Breast epithelium (tissue), 4 donors: ENCODE measurements around the gene NFIC. TPM values are rescaled to one million over a fixed set of nuclear protein-coding genes. Genes with fewer than 3 reads are reported as not detected.

Source experiments
- DNase-seq, 2 donors: peaks; one replicate each; pipeline ENCODE4 v3.0.0-alpha.2; 2019; ENCODE audit warnings: low spot score in 2 of 2
- H3K27ac ChIP-seq, 2 donors: fragments of 200-600 bp; sonication (generic) in 1 of 2; one replicate each; pipeline ENCODE4 v1.5.1; 2016 to 2019; ENCODE audit warnings: mild to moderate bottlenecking in 1 of 2
- H3K27me3 ChIP-seq, 2 donors: fragments of 200-600 bp; sonication (generic) in 1 of 2; one replicate each; pipeline versions ENCODE4 v1.5.1 to v1.6.0; 2017 to 2019; ENCODE audit warnings: control low read depth in 1 of 2, mild to moderate bottlenecking in 1 of 2
- H3K36me3 ChIP-seq: fragments of 200-600 bp; one replicate; pipeline ENCODE4 v1.5.1; 2019
- H3K4me1 ChIP-seq, 2 donors: fragments of 200-600 bp; sonication (generic); one replicate each; pipeline ENCODE4 v1.5.1; 2016 to 2019; ENCODE audit warnings: control low read depth in 1 of 2
- H3K4me3 ChIP-seq, 3 donors: fragments of 200-600 bp; sonication (generic); 1 replicate in 2 of 3; 2 replicates in 1 of 3; pipeline ENCODE4 v1.5.1; 2016 to 2019; ENCODE audit warnings: mild to moderate bottlenecking in 3 of 3, moderate library complexity in 2 of 3
- H3K9me3 ChIP-seq, 2 donors: fragments of 200-600 bp; sonication (generic) in 1 of 2; one replicate each; pipeline ENCODE4 v1.5.1; 2016 to 2019; ENCODE audit warnings: control low read depth in 1 of 2
- POLR2A ChIP-seq: fragments of 450-650 bp; IDR thresholded peaks from one replicate; pipeline ENCODE4 v1.6.1; 2016; ENCODE audit warnings: antibody characterized with exemption, mild to moderate bottlenecking, moderate library complexity
- POLR2AphosphoS5 ChIP-seq, 3 donors: sonication (generic); formaldehyde crosslinking; IDR thresholded peaks; one replicate each; pipeline ENCODE4 v1.6.1; 2017; ENCODE audit warnings: antibody characterized with exemption in 3 of 3
- intact Hi-C: fragments of 100-400 bp; cut with DNase I; formaldehyde crosslinking; loops from one replicate; pipeline ENCODE4 v1.15.1; 2023; ENCODE audit warnings: low total_unique reads
- total RNA-seq, 3 donors: library from RNA; depleted of rRNA; stranded (reverse); fragments of >200 nt; gene quantifications; one replicate each; pipeline ENCODE4 v1.1.0, GENCODE V29; 2016
- TF ChIP-seq, protein P1 (sequence below), 3 donors: fragments of 450-650 bp; IDR thresholded peaks; one replicate each; pipeline ENCODE4 v1.5.1; 2016 to 2017; ENCODE audit warnings: antibody characterized with exemption in 3 of 3, mild to moderate bottlenecking in 3 of 3, moderate library complexity in 3 of 3

Gene NFIC
- total RNA-seq, 3 donors from 2014 or later = 48.9 to 97.8 (median 73.1) TPM

DNA sequence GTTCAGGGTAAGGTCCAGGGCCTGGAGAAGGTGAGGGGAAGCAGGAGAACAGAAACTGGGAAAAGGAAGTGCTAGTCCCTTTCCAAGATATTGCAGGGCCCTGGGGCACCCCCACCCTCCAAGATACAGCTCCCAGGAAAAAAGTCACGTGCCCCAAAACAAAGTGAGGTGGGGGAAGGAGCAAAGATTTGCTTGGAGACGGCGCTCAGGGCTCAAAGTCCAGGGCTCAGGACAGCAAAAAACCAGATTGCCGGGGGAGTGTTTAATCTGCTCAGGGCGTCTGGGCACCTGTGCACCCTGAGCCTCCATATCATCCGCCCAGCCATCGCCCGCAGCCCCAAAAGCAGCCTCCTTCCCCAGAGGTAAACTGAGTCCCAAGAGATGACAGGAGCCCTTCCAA is 107.6 kb downstream of the NFIC start:
- no peaks in the 10 kb centered on the region for H3K36me3 ChIP-seq
- H3K4me1 ChIP-seq = peaks cover 0 to 3% of the 10 kb centered on the region in 2 donors
- H3K4me3 ChIP-seq = no peak overlapping the region
- no peaks in the 10 kb centered on the region for H3K9me3 ChIP-seq
- no peaks in the 10 kb centered on the region for H3K27me3 ChIP-seq
- intact Hi-C loops = no loop called here
- H3K27ac ChIP-seq = no peak overlapping the region
- DNase-seq = no peak
- TF ChIP-seq POLR2A (no peak), POLR2AphosphoS5 (IDR thresholded peaks at IDR 0.05) (no peak)
- TF ChIP-seq, protein P1, sequence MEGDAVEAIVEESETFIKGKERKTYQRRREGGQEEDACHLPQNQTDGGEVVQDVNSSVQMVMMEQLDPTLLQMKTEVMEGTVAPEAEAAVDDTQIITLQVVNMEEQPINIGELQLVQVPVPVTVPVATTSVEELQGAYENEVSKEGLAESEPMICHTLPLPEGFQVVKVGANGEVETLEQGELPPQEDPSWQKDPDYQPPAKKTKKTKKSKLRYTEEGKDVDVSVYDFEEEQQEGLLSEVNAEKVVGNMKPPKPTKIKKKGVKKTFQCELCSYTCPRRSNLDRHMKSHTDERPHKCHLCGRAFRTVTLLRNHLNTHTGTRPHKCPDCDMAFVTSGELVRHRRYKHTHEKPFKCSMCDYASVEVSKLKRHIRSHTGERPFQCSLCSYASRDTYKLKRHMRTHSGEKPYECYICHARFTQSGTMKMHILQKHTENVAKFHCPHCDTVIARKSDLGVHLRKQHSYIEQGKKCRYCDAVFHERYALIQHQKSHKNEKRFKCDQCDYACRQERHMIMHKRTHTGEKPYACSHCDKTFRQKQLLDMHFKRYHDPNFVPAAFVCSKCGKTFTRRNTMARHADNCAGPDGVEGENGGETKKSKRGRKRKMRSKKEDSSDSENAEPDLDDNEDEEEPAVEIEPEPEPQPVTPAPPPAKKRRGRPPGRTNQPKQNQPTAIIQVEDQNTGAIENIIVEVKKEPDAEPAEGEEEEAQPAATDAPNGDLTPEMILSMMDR (IDR thresholded peaks at IDR 0.05) = no peak

DNA sequence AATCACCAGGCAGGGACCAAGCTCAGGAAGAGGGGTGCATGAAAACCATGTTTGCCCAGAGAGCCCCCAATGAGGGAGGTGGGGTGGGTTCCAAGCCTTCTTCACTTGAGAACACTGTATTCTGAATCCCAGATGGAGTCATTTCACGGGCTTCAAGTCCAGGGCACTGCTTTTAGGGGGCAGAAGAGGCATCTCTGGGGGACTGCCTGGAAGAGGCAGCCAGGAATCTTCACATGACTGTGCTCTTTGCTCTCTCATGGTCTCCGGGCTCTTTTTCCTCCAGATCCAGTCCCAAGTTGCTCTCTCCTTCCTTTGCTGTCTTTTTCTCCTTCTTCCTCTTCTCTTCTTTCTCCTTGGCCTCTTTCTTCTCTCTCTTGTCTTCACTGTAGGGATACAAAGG is 108.2 kb downstream of the NFIC start:
- no peak for DNase-seq
- Histone ChIP-seq H3K27ac (no peak overlapping the region), H3K4me3 (no peak overlapping the region), H3K27me3 (no peaks in the 10 kb centered on the region), H3K36me3 (no peaks in the 10 kb centered on the region), H3K9me3 (no peaks in the 10 kb centered on the region), H3K4me1 (peaks cover 0 to 3% of the 10 kb centered on the region in 2 donors)
- TF ChIP-seq, protein P1 (IDR thresholded peaks at IDR 0.05) = no peak
- TF ChIP-seq POLR2A = no peak
- TF ChIP-seq POLR2AphosphoS5 (IDR thresholded peaks at IDR 0.05) = no peak
- intact Hi-C loops = no loop called here

DNA sequence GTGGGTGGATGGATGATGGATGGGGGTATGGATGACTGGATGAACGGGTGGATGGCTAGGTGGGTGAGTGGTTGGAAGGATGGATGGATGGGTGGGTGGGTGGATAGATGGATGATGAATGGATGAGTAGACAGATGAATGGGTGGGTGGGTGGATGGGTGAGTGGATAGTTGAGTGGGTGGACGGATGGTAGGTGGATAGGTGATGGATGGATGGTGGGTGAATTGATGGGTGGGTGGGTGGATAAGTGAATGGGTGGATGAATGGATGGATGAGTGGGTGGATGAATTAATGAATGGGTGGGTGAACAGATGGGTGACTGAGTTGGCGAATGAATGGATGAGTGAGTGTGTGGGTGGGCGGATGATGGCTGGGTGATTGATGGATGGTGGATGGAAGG is 109.1 kb downstream of the NFIC start:
- no peak for DNase-seq
- no peak overlapping the region for H3K4me3 ChIP-seq
- intact Hi-C loops = no loop called here
- no peak overlapping the region for H3K27ac ChIP-seq
- no peaks in the 10 kb centered on the region for H3K36me3 ChIP-seq
- no peaks in the 10 kb centered on the region for H3K9me3 ChIP-seq
- TF ChIP-seq, protein P1 (IDR thresholded peaks at IDR 0.05) = no peak
- TF ChIP-seq POLR2AphosphoS5 (IDR thresholded peaks at IDR 0.05) (no peak), POLR2A (no peak)
- H3K27me3 ChIP-seq = peaks cover 5 to 6% of the 10 kb centered on the region in 2 donors
- peaks cover 0 to 3% of the 10 kb centered on the region in 2 donors for H3K4me1 ChIP-seq

DNA sequence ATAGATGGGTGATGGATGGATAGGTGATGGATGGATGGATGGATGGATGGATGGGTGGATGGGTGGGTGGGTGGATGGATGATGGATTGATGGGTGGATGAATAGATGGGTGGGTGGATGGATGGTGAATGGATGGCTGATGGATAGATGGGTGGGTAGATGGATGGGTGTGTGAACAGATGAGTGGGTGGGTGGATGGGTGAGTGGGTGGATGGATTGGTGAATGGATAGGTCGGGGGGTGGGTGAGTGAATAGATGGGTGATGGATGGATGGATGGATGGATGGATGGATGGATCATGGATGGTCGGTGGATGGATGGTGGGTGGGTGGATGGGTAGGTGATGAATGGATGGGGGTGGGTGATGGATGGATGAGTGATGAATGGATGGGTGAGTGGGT is 110.4 kb downstream of the NFIC start:
- Histone ChIP-seq H3K36me3 (no peaks in the 10 kb centered on the region), H3K27ac (no peak overlapping the region), H3K9me3 (no peaks in the 10 kb centered on the region), H3K4me3 (no peak overlapping the region), H3K4me1 (peaks cover 0 to 3% of the 10 kb centered on the region in 2 donors), H3K27me3 (peaks cover 8 to 18% of the 10 kb centered on the region in 2 donors)
- TF ChIP-seq POLR2AphosphoS5 (IDR thresholded peaks at IDR 0.05) = no peak
- no peak for TF ChIP-seq POLR2A
- TF ChIP-seq, protein P1 (IDR thresholded peaks at IDR 0.05) = no peak
- intact Hi-C loops = no loop called here
- no peak for DNase-seq

DNA sequence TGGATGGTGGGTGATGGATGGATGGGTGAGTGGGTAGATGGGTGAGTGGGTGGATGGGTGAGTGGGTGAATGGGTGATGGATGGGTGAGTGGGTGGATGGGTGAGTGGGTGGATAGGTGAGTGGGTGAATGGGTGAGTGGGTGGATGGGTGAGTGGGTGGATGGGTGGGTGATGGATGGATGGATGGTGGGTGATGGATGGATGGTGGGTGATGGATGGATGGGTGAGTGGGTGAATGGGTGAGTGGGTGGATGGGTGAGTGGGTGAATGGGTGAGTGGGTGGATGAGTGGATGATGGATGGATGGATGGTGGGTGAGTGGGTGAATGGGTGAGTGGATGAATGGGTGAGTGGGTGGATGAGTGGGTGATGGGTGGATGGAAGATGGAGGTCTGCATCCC is 111.1 kb downstream of the NFIC start:
- TF ChIP-seq POLR2AphosphoS5 (IDR thresholded peaks at IDR 0.05) = no peak
- TF ChIP-seq, protein P1 (IDR thresholded peaks at IDR 0.05) = no peak
- no peak for TF ChIP-seq POLR2A
- intact Hi-C loops = no loop called here
- no peak overlapping the region for H3K27ac ChIP-seq
- no peaks in the 10 kb centered on the region for H3K4me1 ChIP-seq
- H3K9me3 ChIP-seq = no peaks in the 10 kb centered on the region
- no peak for DNase-seq
- no peak overlapping the region for H3K4me3 ChIP-seq
- peaks cover 8 to 25% of the 10 kb centered on the region in 2 donors for H3K27me3 ChIP-seq
- no peaks in the 10 kb centered on the region for H3K36me3 ChIP-seq
